ENCODE measurements around the gene PPIA.
A peak's percentile ranks its signal among the peaks of the same experiment; 100 is the strongest.

PPIA gene

DNA sequence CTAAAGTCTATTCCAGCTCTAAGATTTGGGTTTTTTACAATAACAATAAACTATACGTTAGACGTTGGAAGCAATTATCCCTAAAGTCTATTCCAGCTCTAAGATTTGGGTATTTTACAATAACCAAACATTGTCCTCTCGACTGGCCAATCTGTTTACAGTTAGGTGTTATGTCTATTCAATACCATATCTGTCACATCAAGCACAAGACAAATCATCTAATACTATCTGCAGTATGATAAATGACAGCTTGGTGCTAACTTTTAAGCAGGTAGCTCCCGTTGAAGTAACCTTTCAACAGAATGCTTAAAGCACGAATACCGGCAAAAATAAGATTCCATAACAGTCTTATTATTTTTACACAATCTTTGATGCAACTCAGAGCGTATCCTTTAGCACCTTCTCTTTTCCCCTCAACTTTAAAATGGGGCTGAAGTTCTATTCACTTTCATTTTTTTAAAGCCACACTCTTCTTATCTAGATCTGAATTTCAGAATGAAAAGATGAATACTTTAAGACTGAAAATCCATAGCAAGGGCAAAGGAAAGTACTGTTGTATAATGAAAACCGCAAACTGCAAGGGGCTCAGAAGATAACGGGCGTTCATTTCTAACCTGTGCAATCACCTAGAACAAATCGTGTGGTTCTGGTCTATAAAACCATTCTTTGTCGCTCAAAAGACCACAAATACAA is 50.5 kb downstream of the PPIA start:
- ChIA-PET CTCF (interaction anchor here (0.6 to 14.8 kb wide), 31 partner anchors 9 to 289 kb away, joined by 3 to 158 read pairs (median 4); partner anchors contain the start of genes DDX56 and TMED4), POLR2A (no interaction called here)
- no peak for DNase-seq (ENCODE audit: extremely low spot score)
- no peak for TF ChIP-seq CTCF (IDR thresholded peaks at IDR 0.05; ENCODE audit: control extremely low read depth, extremely low read depth, low read depth, missing control alignments)

DNA sequence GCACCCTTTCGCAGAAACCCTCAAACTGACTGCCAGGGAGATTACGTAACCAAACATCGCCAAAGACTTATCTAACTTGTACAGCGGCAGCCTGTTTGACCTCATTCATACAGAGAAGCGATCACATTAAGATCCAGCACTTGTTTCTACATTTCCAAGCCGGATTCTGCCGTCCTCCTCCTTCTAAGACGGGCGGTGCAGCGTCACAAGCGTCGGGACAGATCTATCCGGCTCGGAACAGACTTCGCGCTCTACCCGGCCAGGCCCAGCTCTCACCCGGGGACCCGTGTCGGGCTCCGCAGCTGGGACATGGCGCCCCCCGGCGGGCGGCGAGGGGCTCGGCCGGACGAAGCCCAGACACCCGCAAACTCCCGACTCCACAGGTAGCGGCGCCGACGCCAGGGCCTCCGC is 51.0 kb downstream of the PPIA start:
- peak; percentile 87 for DNase-seq (ENCODE audit: extremely low spot score)
- peak; percentile 83 for TF ChIP-seq CTCF (IDR thresholded peaks at IDR 0.05; ENCODE audit: control extremely low read depth, extremely low read depth, low read depth, missing control alignments)
- POLR2A ChIA-PET = interaction anchor here (0.6 to 1.2 kb wide), 3 partner anchors 10 to 146 kb away, joined by 3 to 5 read pairs (median 3); partner anchors contain the start of gene PURB
- CTCF ChIA-PET = interaction anchor here (0.7 to 14.8 kb wide), 25 partner anchors 10 to 289 kb away, joined by 3 to 158 read pairs (median 4); partner anchors contain the start of genes DDX56 and TMED4

DNA sequence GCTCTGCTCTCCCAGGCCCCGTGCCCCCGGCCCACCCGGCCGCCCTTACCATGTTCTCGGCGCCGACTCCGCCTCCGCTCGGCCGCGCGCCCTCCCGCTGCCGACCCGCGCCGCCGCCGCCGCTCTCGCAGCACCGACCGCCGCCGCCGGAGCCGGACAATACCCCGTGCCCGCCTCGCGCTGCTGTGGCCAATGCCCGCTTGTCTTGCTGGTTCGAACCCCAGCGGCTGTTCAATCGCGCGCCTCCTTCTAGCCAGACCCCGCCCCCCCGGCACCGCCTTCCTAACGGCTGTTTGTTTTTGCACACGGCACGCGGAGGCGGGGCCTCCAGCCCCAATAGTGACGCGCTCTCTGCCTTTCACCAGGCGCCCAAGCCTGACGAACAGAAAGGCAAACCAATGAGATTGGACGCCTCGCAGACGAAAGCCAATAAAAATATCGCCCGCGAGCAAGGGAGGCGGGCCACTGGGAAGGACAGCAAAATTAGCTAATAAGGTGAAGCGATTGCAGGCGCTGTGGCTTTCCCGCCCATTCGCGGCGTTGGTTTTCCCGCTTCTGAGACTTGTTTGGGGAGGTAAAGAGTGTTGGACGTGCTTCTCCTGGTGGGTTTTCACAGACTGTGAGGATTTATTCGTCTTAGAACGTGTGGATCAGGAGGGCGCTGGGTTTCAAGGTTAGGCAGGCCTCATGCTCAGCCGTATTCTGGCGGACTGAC is 51.6 kb downstream of the PPIA start, which contains the start of gene H2AZ2:
TSS of gene H2AZ2 (minus strand) at position 168 of the 715 bp plus-strand sequence. CDS start at position 52, 116 bp downstream.
- POLR2A ChIA-PET = interaction anchor here (0.6 to 1.2 kb wide), 7 partner anchors 10 to 746 kb away, joined by 3 to 5 read pairs (median 3); partner anchors contain the start of genes DDX56 and PURB
- no peak for TF ChIP-seq CTCF (IDR thresholded peaks at IDR 0.05; ENCODE audit: control extremely low read depth, extremely low read depth, low read depth, missing control alignments)
- DNase-seq (ENCODE audit: extremely low spot score) = peak; percentile 98
- CTCF ChIA-PET = interaction anchor here (0.7 to 14.8 kb wide), 36 partner anchors 10 to 288 kb away, joined by 3 to 158 read pairs (median 4); partner anchors contain the start of genes DDX56, PURB and TMED4

- ChIA-PET POLR2A (interaction anchor here (1.1 kb wide), 1 partner anchor 124 kb away, joined by 4 read pairs; no protein-coding TSS in a partner anchor), CTCF (interaction anchor here (0.9 to 14.8 kb wide), 15 partner anchors 8 to 287 kb away, joined by 3 to 158 read pairs (median 5); partner anchors contain the start of genes PURB and TMED4)
- no peak for TF ChIP-seq CTCF (IDR thresholded peaks at IDR 0.05; ENCODE audit: control extremely low read depth, extremely low read depth, low read depth, missing control alignments)
- DNase-seq (ENCODE audit: extremely low spot score) = no peak
These were observed 52.9 kb downstream of the PPIA start for GRCh38 chr7:44849259-44849884.

DNA sequence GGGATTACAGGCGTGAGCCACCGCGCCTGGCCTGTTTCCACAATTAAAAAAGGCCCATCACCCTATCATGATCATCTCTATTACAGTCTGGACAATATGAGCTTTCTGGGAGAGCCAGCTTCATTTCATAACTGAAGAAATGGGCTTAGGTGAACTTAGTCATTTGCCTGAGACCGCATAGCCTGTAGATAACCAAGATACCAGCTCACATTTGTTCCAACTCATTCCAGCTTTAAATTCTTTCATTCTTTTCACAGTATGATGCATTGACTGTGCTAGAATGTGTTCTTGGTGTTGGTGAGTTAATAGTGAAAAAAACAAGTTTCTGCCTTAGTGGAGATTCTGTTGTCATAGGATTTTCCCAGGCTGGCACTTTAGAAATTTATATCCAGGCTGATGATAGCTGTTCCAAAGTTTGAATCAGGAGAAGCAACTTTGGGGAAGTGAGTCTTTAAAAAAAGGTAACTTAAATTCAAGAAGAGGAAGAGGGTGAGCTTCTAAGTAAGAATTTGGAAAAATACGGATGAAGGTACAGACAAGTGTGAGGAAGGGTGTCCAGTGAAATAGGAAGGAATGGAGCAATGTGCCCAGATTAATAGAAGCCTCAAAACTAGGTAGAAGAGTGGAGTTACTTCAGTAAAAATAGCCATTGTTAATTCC is 53.5 kb downstream of the PPIA start:
- CTCF ChIA-PET = interaction anchor here (0.9 to 14.8 kb wide), 8 partner anchors 8 to 286 kb away, joined by 3 to 158 read pairs (median 14); partner anchors contain the start of gene TMED4
- no peak for DNase-seq (ENCODE audit: extremely low spot score)
- POLR2A ChIA-PET = interaction anchor here (0.7 kb wide), 1 partner anchor 32 kb away, joined by 8 read pairs; no protein-coding TSS in a partner anchor
- TF ChIP-seq CTCF (IDR thresholded peaks at IDR 0.05; ENCODE audit: control extremely low read depth, extremely low read depth, low read depth, missing control alignments) = no peak

All from GM10248 (cell line).